Activated CD8-positive, alpha-beta memory T cell treated with anti-CD3 and anti-CD28 coated beads, Interleukin-2, amount 10 ng/mL, durations not matched to agents 7 days and 5 days (primary cell): Measurements from ENCODE around the gene TACR1. TPM values are rescaled to one million over a fixed set of nuclear protein-coding genes. Genes with fewer than 3 reads are reported as not detected.

Source experiments
- ATAC-seq: fragments of 150-1000 bp; cut with Tn5 transposase; one replicate; pipeline ENCODE4 v1.10.0; 2021; ENCODE audit warnings: moderate library complexity
- CTCF ChIA-PET: fragments of 350-600 bp; sonication (Branson Sonifier 250); formaldehyde crosslinking; loops from one replicate; lab custom pipeline; 2021; ENCODE audit warnings: antibody characterized with exemption; lab: Charles Lee
- DNase-seq: peaks from one replicate; pipeline ENCODE4 v3.0.0-alpha.2; 2020
- H3K27ac Mint-ChIP-seq: one replicate; pipeline ENCODE4 v1.8.0; 2021; ENCODE audit warnings: mild to moderate bottlenecking, mixed read lengths
- H3K27me3 Mint-ChIP-seq: one replicate; pipeline ENCODE4 v1.8.0; 2021; ENCODE audit warnings: mixed read lengths
- H3K36me3 Mint-ChIP-seq: one replicate; pipeline ENCODE4 v1.8.0; 2021; ENCODE audit warnings: mild to moderate bottlenecking, mixed read lengths
- H3K4me1 Mint-ChIP-seq: one replicate; pipeline ENCODE4 v1.8.0; 2021; ENCODE audit warnings: mixed read lengths
- H3K4me3 Mint-ChIP-seq: one replicate; pipeline ENCODE4 v1.8.0; 2021; ENCODE audit warnings: mild to moderate bottlenecking, moderate library complexity, mixed read lengths
- H3K9me3 Mint-ChIP-seq: one replicate; pipeline ENCODE4 v1.8.0; 2022; ENCODE audit warnings: low read depth, mixed read lengths
- microRNA-seq: library from miRNA; unstranded; fragments of <30 nt; microRNA quantifications from one replicate; pipeline ENCODE4 v1.2.0, GENCODE V29; 2022
- total RNA-seq, 2 experiments: library from RNA; stranded (reverse); gene quantifications; one replicate each; pipeline ENCODE4 v1.2.3, GENCODE V29; 2021

Gene TACR1
- total RNA-seq, 2 experiments from 2014 or later = not detected

DNA sequence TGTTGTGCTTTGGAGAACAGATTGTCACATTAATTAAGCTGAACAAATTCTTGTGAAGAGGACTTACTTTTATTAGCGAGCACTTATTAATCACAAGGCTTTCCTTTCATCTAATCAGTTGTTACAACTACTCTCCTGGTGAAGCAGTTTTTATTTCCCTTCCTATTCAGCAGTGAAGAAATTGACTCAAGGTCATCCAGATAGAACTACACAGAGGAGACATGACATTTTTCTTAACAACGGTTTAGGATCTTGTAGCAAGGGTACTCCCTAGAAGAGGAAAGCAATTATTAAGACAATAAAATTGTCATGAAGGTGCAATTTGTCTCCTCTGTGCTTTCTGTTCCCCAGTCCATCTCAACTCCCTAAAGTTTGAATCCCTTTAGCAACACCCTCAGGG, 179.5 kb downstream of the TACR1 start:
- peaks cover 2% of the 10 kb centered on the region for H3K27me3 Mint-ChIP-seq
- H3K4me1 Mint-ChIP-seq = no peaks in the 10 kb centered on the region
- H3K27ac Mint-ChIP-seq = no peak overlapping the region
- no peak for ATAC-seq
- no peaks in the 10 kb centered on the region for H3K36me3 Mint-ChIP-seq
- no peaks in the 10 kb centered on the region for H3K9me3 Mint-ChIP-seq
- CTCF ChIA-PET = no interaction called here
- DNase-seq = no peak
- no peak overlapping the region for H3K4me3 Mint-ChIP-seq

GRCh38 chr2:75018162-75018561, 181.2 kb downstream of the TACR1 start:
- Mint-ChIP-seq H3K27me3 (peaks cover 2% of the 10 kb centered on the region), H3K9me3 (no peaks in the 10 kb centered on the region), H3K36me3 (no peaks in the 10 kb centered on the region), H3K4me1 (no peaks in the 10 kb centered on the region), H3K4me3 (no peak overlapping the region), H3K27ac (no peak overlapping the region)
- DNase-seq (no peak), ATAC-seq (no peak)
- CTCF ChIA-PET = no interaction called here

DNA sequence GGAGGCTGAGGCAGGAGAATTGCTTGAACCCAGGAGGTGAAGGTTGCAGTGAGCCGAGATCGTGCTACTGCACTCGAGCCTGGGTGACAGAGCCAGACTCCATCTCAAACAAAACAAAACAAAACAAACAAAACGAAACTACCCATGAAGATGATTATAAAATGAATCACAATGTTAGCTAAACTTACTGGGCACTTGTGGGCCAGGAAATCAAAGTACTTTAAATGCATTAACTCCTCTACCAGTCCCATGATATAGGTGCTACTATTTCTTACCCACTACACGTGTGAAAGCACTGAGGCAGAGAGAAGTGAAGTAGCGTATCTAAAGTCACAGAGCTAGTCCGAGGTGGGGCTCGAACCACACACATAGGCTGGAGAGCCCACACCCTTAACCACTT, 187.2 kb downstream of the TACR1 start:
- Mint-ChIP-seq H3K4me3 (no peak overlapping the region), H3K9me3 (no peaks in the 10 kb centered on the region), H3K36me3 (no peaks in the 10 kb centered on the region), H3K27ac (no peak overlapping the region), H3K4me1 (no peaks in the 10 kb centered on the region), H3K27me3 (peaks cover 2% of the 10 kb centered on the region)
- DNase-seq (no peak), ATAC-seq (no peak)
- CTCF ChIA-PET = interaction anchor here (1.3 kb wide), 1 partner anchor 28 kb away, joined by 3 read pairs; no protein-coding TSS in a partner anchor

- no peak for ATAC-seq
- no peak for DNase-seq
- CTCF ChIA-PET = no interaction called here
- no peak overlapping the region for H3K4me3 Mint-ChIP-seq
- H3K36me3 Mint-ChIP-seq = no peaks in the 10 kb centered on the region
- no peaks in the 10 kb centered on the region for H3K4me1 Mint-ChIP-seq
- peaks cover under 1% of the 10 kb centered on the region for H3K27me3 Mint-ChIP-seq
- H3K27ac Mint-ChIP-seq = no peak overlapping the region
- no peaks in the 10 kb centered on the region for H3K9me3 Mint-ChIP-seq
Measured at GRCh38 chr2:75010571-75010970, 188.7 kb downstream of the TACR1 start.

- Mint-ChIP-seq H3K4me1 (no peaks in the 10 kb centered on the region), H3K36me3 (no peaks in the 10 kb centered on the region), H3K27ac (no peak overlapping the region), H3K27me3 (no peaks in the 10 kb centered on the region), H3K9me3 (no peaks in the 10 kb centered on the region), H3K4me3 (no peak overlapping the region)
- DNase-seq (no peak), ATAC-seq (no peak)
- CTCF ChIA-PET = no interaction called here
Measured at GRCh38 chr2:75007819-75008218, 191.5 kb downstream of the TACR1 start.

DNA sequence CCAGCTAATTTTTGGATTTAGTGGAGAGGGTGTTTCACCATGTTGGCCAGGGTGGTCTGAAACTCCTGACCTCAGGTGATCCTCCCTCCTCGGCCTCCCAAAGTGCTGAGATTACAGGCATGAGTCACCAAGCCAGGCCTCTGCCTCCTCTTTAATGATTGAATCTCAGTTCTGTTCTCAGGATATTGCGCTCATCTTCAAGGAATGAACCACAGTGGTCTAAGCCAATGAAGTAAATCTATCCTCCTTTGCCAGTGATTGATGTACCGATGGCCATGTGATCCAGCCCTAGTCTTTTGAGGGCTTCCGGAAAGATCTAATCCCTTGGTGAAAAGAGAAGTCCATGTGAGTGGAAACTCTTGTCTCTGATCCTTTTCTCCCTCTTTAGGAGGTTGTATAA, 192.3 kb downstream of the TACR1 start:
- no peaks in the 10 kb centered on the region for H3K9me3 Mint-ChIP-seq
- no peaks in the 10 kb centered on the region for H3K4me1 Mint-ChIP-seq
- no peaks in the 10 kb centered on the region for H3K36me3 Mint-ChIP-seq
- ATAC-seq (no peak), DNase-seq (no peak)
- H3K27me3 Mint-ChIP-seq = no peaks in the 10 kb centered on the region
- H3K4me3 Mint-ChIP-seq = no peak overlapping the region
- no peak overlapping the region for H3K27ac Mint-ChIP-seq
- CTCF ChIA-PET = no interaction called here

DNA sequence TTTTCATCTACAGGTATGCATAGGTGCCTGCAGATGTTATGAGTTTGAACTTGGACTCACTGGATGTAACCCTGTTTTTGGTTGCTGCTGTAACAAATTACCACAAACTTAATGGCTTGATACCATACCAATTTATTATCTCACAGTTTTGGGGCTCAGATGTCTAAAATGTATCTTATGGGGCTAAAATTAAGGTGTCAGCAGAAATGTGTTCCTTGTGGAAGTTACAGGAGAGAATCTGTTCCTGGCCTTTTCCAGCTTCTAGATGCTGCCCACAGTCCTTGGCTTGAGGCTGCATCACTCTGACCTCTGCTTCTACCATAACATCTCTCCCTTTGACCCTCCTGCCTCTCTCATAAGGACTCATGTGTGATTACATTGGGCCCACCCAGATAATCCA, 193.3 kb downstream of the TACR1 start:
- ATAC-seq = no peak
- Mint-ChIP-seq H3K9me3 (no peaks in the 10 kb centered on the region), H3K4me1 (no peaks in the 10 kb centered on the region), H3K36me3 (no peaks in the 10 kb centered on the region), H3K27me3 (no peaks in the 10 kb centered on the region), H3K4me3 (no peak overlapping the region), H3K27ac (no peak overlapping the region)
- DNase-seq = no peak
- CTCF ChIA-PET = interaction anchor here (0.6 kb wide), 1 partner anchor 696 kb away, joined by 5 read pairs; no protein-coding TSS in a partner anchor

DNA sequence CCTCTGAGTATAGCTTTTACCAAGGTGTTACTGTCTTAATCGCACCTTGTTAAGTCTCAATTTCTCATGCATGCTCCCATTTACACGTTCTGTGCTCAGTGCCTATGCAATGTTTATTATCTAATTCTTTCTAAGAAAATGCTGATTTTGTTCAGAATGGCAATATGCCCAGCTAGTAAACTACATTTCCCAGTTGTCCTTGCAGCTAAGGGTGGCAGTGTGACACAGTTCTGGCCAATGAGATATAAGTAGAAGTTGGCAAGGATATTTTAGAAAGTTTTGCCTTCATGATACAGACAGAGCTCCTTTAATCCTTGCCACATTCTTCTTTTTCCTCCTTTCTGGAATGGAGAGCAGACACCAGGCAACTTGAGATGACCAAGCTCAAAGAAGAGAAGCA, 195.5 kb downstream of the TACR1 start:
- H3K4me1 Mint-ChIP-seq = no peaks in the 10 kb centered on the region
- peaks cover under 1% of the 10 kb centered on the region for H3K36me3 Mint-ChIP-seq
- ATAC-seq (no peak), DNase-seq (no peak)
- no peaks in the 10 kb centered on the region for H3K9me3 Mint-ChIP-seq
- CTCF ChIA-PET = no interaction called here
- H3K4me3 Mint-ChIP-seq = no peak overlapping the region
- H3K27ac Mint-ChIP-seq = no peak overlapping the region
- no peaks in the 10 kb centered on the region for H3K27me3 Mint-ChIP-seq

- H3K4me3 Mint-ChIP-seq = no peak overlapping the region
- H3K9me3 Mint-ChIP-seq = no peaks in the 10 kb centered on the region
- H3K27ac Mint-ChIP-seq = no peak overlapping the region
- no peaks in the 10 kb centered on the region for H3K4me1 Mint-ChIP-seq
- CTCF ChIA-PET = no interaction called here
- DNase-seq (no peak), ATAC-seq (no peak)
- no peaks in the 10 kb centered on the region for H3K27me3 Mint-ChIP-seq
- peaks cover 2% of the 10 kb centered on the region for H3K36me3 Mint-ChIP-seq
Measured at GRCh38 chr2:75003276-75003675, 196.0 kb downstream of the TACR1 start.

- H3K4me1 Mint-ChIP-seq = no peaks in the 10 kb centered on the region
- CTCF ChIA-PET = no interaction called here
- no peak for ATAC-seq
- no peak for DNase-seq
- H3K4me3 Mint-ChIP-seq = no peak overlapping the region
- no peaks in the 10 kb centered on the region for H3K27me3 Mint-ChIP-seq
- peaks cover 6% of the 10 kb centered on the region for H3K36me3 Mint-ChIP-seq
- no peaks in the 10 kb centered on the region for H3K9me3 Mint-ChIP-seq
- no peak overlapping the region for H3K27ac Mint-ChIP-seq
Measured at GRCh38 chr2:75002007-75002406, 197.3 kb downstream of the TACR1 start.

DNA sequence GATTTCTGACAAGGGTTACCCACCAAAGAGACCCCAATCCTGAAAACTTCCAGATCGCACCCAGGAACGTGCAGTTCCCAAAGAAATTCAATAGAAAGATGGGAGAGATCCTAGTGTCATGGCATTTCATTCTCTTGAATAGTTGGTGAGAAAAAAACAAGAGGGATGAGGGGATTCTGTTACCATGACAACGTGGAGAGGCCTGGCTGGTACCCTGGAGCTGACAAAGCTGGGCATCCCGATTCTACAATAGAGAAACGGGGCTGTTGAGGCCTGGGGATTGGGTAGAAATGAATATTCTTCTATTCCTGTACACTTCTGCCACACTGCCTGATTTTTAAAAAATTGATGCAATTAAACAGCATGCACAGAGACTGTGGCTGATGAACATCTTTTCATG, 199.9 kb downstream of the TACR1 start:
- CTCF ChIA-PET = no interaction called here

More for the DNA sequence above, 199.9 kb downstream of the TACR1 start:
- no peaks in the 10 kb centered on the region for H3K9me3 Mint-ChIP-seq
- DNase-seq (no peak), ATAC-seq (no peak)
- H3K27ac Mint-ChIP-seq = no peak overlapping the region
- H3K4me3 Mint-ChIP-seq = no peak overlapping the region
- H3K36me3 Mint-ChIP-seq = peaks cover 6% of the 10 kb centered on the region
- no peaks in the 10 kb centered on the region for H3K27me3 Mint-ChIP-seq
- no peaks in the 10 kb centered on the region for H3K4me1 Mint-ChIP-seq

Small RNA genes within 50 kb of the gene (microRNA-seq; reads per million reads assigned to microRNA genes)
- gene MIR5000 = 5.1 reads per million, percentile 13 among the genes with 10 or more reads in this experiment

Other genes starting within 250 kb of the TACR1 start
- 10 to 100 TPM; 46.9 to 49.3 TPM for gene POLE4, start 240.9 kb downstream of the TACR1 start, total RNA-seq